Measurements from ENCODE around the gene ZNF556.

ZNF556 gene

DNA sequence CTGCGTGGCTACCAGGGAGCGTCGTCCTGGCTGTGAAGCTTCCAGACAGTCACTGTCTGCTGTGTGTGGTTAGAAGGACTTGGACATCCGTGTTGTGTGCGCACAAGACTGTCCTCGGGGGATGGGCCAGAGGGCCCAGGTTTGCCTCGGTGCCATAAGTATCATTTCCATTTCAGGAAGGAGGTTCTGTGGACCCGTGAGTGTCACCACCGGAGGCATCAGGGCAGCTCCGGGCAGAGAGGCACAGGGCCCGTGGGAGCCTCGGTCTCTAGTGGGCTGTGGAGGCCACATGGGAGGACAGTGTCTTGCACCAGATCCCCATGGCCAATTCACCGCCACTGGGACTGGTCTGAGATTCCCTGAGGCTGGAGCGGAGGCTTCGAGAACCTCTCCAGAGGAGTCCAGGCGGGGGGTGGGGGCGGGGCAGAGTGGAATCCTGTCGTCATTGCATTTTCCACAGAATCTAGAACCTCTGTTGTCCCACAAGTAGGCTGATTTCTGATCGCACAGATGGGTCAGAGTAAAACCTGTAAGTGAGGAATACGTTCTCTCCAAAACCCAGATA is 39.6 kb downstream of the ZNF556 start:
- DNase-seq = no peak

DNA sequence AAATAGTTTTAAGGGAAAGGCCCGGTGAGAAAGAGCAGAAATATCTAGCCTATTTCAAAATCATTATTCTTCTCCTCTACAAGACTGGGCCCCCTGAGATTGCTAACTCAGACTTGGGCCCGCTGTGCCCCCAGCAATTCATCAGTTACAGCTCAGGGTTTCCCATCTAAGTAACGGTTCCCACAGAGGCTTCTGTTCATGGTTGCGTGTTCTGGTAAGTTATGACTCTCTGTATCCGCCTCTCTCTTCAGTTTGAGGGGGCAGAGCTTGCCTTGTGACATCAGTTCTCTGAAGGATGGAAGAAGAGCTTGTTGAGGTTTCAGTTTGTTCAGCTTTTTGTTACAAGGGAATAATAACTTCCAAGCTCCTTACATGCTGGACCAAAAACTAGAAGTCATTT is 45.2 kb downstream of the ZNF556 start:
- DNase-seq = no peak

- DNase-seq = no peak
These were observed 50.4 kb downstream of the ZNF556 start for GRCh38 chr19:2917275-2918184.

DNA sequence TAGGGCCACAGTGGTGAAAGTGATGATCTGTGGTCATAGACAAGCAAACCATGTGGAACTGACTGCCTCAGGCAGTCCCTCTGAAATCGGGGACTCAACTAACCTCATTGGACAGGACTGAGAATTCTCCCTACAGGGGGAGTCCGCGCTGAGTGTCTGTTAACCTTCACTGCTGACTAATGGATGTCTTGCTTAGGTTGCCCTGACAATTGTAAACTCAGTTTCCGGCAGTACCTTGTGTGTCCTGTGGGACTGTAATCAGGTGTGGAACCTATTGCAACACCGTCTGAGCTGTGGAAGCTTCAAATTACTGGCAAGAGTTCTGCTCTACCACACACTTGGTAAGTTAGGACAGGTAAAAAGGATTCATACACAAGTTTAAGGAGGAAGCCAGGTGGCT is 55.9 kb downstream of the ZNF556 start:
- no peak for DNase-seq

GRCh38 chr19:2923510-2923909 is 56.4 kb downstream of the ZNF556 start:
- DNase-seq = no peak

DNA sequence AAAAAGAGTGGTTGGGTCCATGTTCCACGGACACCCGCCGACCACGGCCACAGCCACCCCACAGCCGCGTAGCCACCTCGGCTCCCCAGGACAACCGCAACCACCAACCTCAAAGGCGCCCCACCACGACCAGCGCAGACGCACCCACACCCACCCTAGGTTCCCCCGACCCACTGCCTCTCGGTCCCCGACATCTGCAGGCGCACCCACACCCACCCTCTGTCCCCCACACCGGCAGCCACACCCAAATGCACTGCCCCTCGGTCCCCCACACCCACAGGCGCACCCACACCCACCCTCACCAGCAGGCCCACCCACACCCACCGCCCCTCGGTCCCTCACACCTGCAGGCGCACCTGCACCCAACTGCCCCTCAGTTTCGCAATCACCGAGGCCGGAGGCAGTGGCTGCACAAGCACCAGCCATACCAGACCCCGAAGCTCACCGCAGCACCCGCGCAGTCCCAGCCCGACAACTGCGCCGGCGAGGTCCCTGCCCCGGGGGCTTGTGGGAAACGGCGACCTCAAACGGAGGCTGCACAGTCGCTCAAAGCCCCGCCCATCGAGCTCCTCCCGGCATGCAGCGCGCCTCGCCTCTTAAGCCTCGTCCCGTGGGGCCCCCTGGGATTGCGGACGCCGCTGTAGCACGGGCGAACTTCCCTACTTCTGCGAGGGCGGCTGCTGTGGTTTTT is 59.4 kb downstream of the ZNF556 start:
- DNase-seq = no peak

DNA sequence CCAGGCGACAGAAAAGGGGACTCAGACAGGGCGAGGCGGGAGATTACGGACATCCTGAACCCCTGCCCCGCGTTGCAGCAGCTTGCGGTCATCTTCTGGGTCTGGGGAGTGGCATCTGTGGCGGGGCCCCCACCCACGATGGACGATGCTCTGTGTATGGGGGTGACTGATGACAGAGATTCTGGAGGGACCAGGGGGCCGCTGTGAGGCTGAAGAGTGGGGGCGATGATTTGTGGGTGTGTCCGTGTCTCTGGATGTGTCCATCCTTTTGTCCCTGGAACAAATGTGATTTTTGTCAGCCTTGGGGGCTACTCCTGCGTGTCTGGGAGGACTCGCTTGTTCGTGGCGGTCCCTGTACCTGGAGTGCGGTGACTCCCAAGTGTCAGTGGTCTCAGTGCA is 59.9 kb downstream of the ZNF556 start:
- no peak for DNase-seq

Data from activated CD4-positive, alpha-beta T cell treated with anti-CD3 and anti-CD28 coated beads, Interleukin-2, amount 50 U/mL, for 1 hour (primary cell).